OCI-LY7 (cell line): Measurements from ENCODE around the gene RBM26.

ENCODE experiments used
- CTCF ChIP-seq: fragments of 200-600 bp; sonication (generic); conservative IDR thresholded peaks from 2 replicates; pipeline ENCODE4 v1.5.1; 2014; ENCODE audit warnings: mild to moderate bottlenecking, antibody characterized with exemption, low read length, moderate library complexity, mixed read lengths
- EZH2phosphoT487 ChIP-seq: fragments of 200-600 bp; sonication (generic); IDR thresholded peaks from 2 replicates; pipeline ENCODE4 v1.6.1; 2018; ENCODE audit warnings: low read depth, borderline replicate concordance, mild to moderate bottlenecking, mixed run types, antibody characterized with exemption, low read length, moderate library complexity, mixed read lengths

GRCh38 chr13:79432992-79433391 is 26.9 kb upstream of the RBM26 start:
- TF ChIP-seq CTCF = no peak
- no peak for TF ChIP-seq EZH2phosphoT487
